Lower leg skin (tissue), 4 donors: Measurements from ENCODE around the gene DDRGK1. TPM values are rescaled to one million over a fixed set of nuclear protein-coding genes. Genes with fewer than 3 reads are reported as not detected.
"Not testable (repeated sequence)": the region's sequence is repeated elsewhere in the genome, so short reads cannot be mapped to it uniquely, and the experiment has no call there.

ENCODE experiments used
- DNase-seq, 2 donors: peaks; one replicate each; pipeline ENCODE4 v3.0.0-alpha.2; 2019; ENCODE audit warnings: low spot score in 2 of 2
- H3K4me3 ChIP-seq: fragments of 200-600 bp; sonication (generic); 2 replicates; pipeline ENCODE4 v1.5.1; 2017; ENCODE audit warnings: mild to moderate bottlenecking, low read depth; ENCODE audit not compliant: poor library complexity, severe bottlenecking
- CTCF ChIP-seq, 3 donors: fragments of 450-650 bp; IDR thresholded peaks; one replicate each; pipeline ENCODE4 v1.5.1; 2016; ENCODE audit warnings: antibody characterized with exemption in 3 of 3, mild to moderate bottlenecking in 3 of 3, moderate library complexity in 2 of 3
- POLR2A ChIP-seq, 2 donors: fragments of 450-650 bp; IDR thresholded peaks; one replicate each; pipeline ENCODE4 v1.6.1; 2016 to 2017; ENCODE audit warnings: antibody characterized with exemption in 2 of 2, mild to moderate bottlenecking in 1 of 2, moderate library complexity in 1 of 2
- WGBS, 2 donors: methylation state at CpG; one replicate each; pipeline ENCODE4 v1.1.5; 2018; 5-methylcytosine and 5-hydroxymethylcytosine counted together
- intact Hi-C: fragments of 100-400 bp; cut with DNase I; formaldehyde crosslinking; loops from one replicate; pipeline ENCODE4 v1.15.0; 2023; ENCODE audit warnings: low total_unique reads
- total RNA-seq, 4 donors: library from RNA; depleted of rRNA; stranded (reverse); fragments of >200 nt; gene quantifications; one replicate each; pipeline ENCODE4 v1.1.0, GENCODE V29; 2016

DDRGK1 gene
- total RNA-seq, 4 donors from 2014 or later: 53.6 to 109 (median 89.0) TPM

DNA sequence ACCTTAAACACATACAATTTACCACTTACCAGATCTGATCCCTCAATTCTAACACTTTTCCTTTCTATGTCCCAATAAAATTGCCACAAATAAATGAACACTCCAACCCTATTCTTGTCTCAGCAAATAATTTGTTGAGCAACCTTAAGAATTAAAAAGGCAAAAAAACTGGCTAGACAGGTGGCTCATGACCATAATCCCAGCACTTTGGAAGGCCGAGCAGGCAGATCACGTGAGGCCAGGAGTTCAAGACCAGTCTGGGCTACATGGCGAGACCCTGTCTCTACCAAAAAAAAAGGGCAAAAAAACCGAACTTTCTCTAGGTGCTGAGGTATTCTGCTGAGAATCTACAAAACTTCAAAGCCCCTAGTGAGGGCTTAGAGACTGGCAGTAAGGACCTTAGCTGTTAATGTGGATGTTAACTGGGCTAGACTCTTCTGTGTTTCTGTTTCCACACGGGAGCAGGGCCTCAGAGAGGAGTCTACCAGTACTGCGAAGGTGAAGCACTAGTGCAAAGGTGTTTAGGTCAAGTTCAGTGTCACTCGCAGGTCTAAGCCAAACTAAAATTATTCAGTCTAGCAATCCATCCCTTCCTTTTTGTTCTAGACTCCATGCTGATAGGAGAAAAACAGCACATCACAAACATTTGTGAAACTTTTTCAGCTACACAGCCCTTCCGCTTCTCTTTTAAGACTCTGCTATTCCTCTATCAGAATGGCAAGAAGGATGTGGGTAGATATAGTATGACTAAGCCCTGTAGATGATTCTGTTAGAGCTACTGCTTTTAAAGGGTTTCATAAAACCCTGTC lies 47.5 kb downstream of the DDRGK1 start:
- DNase-seq: no peak
- 52 to 59% methylated on average over 8 of the region's 8 CpGs for WGBS, 2 donors
- intact Hi-C loops: no loop called here
- TF ChIP-seq CTCF (IDR thresholded peaks at IDR 0.05): no peak
- TF ChIP-seq POLR2A (IDR thresholded peaks at IDR 0.05): no peak
- H3K4me3 ChIP-seq: no peak overlapping the region

DNA sequence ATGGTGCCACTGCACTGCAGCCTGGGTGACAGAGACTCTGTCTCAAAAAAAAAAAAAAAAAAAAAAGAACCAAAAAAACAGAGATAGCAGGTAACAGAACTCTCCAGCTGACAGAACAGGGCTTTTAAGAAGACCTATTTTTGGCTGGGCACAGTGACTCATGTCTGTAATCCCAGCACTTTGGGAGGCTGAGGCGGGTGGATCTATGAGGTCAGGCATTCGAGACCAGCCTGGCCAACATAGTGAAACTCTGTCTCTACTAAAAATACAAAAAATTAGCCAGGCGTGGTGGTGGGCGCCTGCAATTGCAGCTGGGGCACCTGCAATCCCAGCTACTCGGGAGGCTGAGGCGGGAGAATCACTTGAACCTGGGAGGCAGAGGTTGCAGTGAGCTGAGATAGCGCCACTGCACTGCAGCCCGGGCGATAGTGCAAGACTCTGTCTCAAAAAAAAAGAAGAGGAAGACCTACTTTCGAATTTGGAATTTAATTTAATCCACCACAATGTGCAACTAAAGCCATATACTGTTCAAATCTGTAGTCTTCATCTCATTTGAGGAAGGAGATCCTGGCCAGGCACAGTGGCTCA lies 52.3 kb downstream of the DDRGK1 start:
- intact Hi-C loops, H3K4me3 ChIP-seq, DNase-seq: not testable (repeated sequence)
- 86 to 88% methylated on average over 10 of the region's 10 CpGs for WGBS, 2 donors

DNA sequence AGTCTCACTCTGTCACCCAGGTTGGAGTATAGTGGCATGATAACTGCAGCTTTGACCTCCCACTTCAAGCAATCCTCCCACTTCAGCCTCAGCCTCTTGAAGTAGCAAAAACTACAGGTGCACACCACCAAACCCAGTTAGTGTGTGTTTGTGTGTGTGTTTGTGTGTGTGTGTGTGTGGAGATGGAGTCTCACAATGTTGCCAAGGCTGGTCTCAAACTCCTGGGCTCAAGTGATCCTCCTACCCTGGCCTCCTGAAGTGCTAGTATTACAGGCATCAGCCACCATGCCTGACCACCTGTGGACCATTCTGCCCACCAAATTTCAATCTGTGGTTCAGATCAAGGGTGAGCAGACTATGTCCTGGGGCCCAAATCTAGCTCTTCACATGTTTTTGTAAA lies 53.6 kb downstream of the DDRGK1 start:
- DNase-seq: no peak
- no peak overlapping the region for H3K4me3 ChIP-seq
- intact Hi-C loops: no loop called here
- TF ChIP-seq POLR2A (IDR thresholded peaks at IDR 0.05): no peak
- TF ChIP-seq CTCF (IDR thresholded peaks at IDR 0.05): no peak

GRCh38 chr20:3146732-3147341 lies 57.6 kb downstream of the DDRGK1 start:
- intact Hi-C loops: no loop called here
- 87 to 88% methylated on average over 10 of the region's 10 CpGs for WGBS, 2 donors
- no peak for DNase-seq
- H3K4me3 ChIP-seq: no peak overlapping the region
- TF ChIP-seq CTCF (IDR thresholded peaks at IDR 0.05) (no peak), POLR2A (IDR thresholded peaks at IDR 0.05) (no peak)

DNA sequence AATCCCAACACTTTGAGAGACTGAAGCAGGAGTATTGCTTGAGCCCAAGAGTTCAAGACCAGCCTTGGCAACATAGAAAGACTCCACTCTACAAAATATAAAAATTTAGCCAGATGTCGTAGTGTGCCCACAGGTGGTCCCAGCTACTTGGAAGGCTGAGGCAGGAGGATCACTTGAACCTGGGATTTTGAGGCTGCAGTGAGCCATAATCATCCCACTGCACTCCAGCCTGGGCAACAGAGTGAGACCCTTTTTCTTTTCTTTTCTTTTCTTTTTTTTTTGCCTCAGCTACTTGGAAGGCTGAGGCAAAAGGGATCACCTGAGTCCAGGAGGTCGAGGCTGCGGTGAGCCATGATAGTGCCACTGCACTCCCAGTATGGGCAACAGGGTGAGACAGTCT lies 62.7 kb downstream of the DDRGK1 start:
- TF ChIP-seq POLR2A (IDR thresholded peaks at IDR 0.05): no peak
- no peak for TF ChIP-seq CTCF (IDR thresholded peaks at IDR 0.05)
- DNase-seq: no peak
- 98 to 100% methylated on average over 3 of the region's 3 CpGs for WGBS, 2 donors
- intact Hi-C loops: no loop called here
- H3K4me3 ChIP-seq: no peak overlapping the region

Other genes starting within 250 kb of the DDRGK1 start
- not detected for gene GNRH2, start 161.1 kb downstream of the DDRGK1 start, total RNA-seq
- 10 to 100 TPM; 71.5 to 86.4 (median 76.5) TPM for gene MRPS26, start 158.6 kb downstream of the DDRGK1 start, total RNA-seq
- not detected for gene OXT, start 133.1 kb downstream of the DDRGK1 start, total RNA-seq
- not detected for gene AVP, start 120.0 kb downstream of the DDRGK1 start, total RNA-seq
- gene FASTKD5, start 44.8 kb downstream of the DDRGK1 start, total RNA-seq: 10 to 100 TPM; 14.3 to 18.1 (median 15.9) TPM
- gene UBOX5, start 44.8 kb downstream of the DDRGK1 start, total RNA-seq: 10 to 100 TPM in 3 of 4 donors, 1 to 10 TPM in 1; 6.1 to 12.7 (median 11.9) TPM
- gene LZTS3, start 31.1 kb downstream of the DDRGK1 start, total RNA-seq: 1 to 10 TPM; 4.4 to 9.7 (median 7.7) TPM
- gene ITPA, start 4.8 kb upstream of the DDRGK1 start, total RNA-seq: 10 to 100 TPM; 39.3 to 55.8 (median 46.8) TPM
- gene SLC4A11, start 34.5 kb upstream of the DDRGK1 start, total RNA-seq: 10 to 100 TPM in 3 of 4 donors, 1 to 10 TPM in 1; 4.5 to 26.0 (median 14.0) TPM
- gene DNAAF9, start 203.0 kb upstream of the DDRGK1 start, total RNA-seq: 10 to 100 TPM in 1 of 4 donors, 1 to 10 TPM in 3; 7.1 to 11.5 (median 8.4) TPM